SU-DHL-6 (cell line): ENCODE data around the gene ZNF672.

Experiments
- H2AFZ ChIP-seq: fragments of 200-600 bp; sonication (generic); 2 replicates; pipeline ENCODE4 v1.6.1; 2014; ENCODE audit warnings: low read depth, mild to moderate bottlenecking, moderate library complexity, mixed read lengths, antibody characterized with exemption, low read length; ENCODE audit not compliant: severe bottlenecking
- H3F3A ChIP-seq: fragments of 200-600 bp; shearing (Covaris generic); 2 replicates; pipeline ENCODE4 v1.6.0; 2016; ENCODE audit warnings: antibody characterized with exemption, mild to moderate bottlenecking; ENCODE audit not compliant: insufficient read depth
- H3K27ac ChIP-seq: fragments of 200-600 bp; sonication (generic); 2 replicates; pipeline ENCODE4 v1.5.1; 2016; ENCODE audit warnings: low read depth, mild to moderate bottlenecking, low read length, moderate library complexity, mixed read lengths
- H3K27me3 ChIP-seq: fragments of 200-600 bp; sonication (generic), shearing (Covaris generic); 2 replicates; pipeline ENCODE4 v1.6.0; 2014; ENCODE audit warnings: mild to moderate bottlenecking, low read length
- H3K36me3 ChIP-seq: fragments of 200-600 bp; sonication (generic); 2 replicates; pipeline ENCODE4 v1.6.1; 2014; ENCODE audit warnings: mild to moderate bottlenecking, low read length, mixed read lengths
- H3K4me2 ChIP-seq: fragments of 300-600, 200-600 bp; shearing (Covaris generic), sonication (generic); 2 replicates; pipeline ENCODE4 v1.6.0; 2014; ENCODE audit warnings: low read length, low read depth, mild to moderate bottlenecking; ENCODE audit not compliant: poor library complexity, severe bottlenecking
- H3K4me3 ChIP-seq: fragments of 200-600 bp; sonication (generic); 2 replicates; pipeline ENCODE4 v1.5.1; 2014; ENCODE audit warnings: antibody characterized with exemption, low read length, mild to moderate bottlenecking, mixed read lengths; ENCODE audit not compliant: insufficient read depth, poor library complexity, severe bottlenecking
- H3K79me2 ChIP-seq: fragments of 200-600 bp; sonication (generic); 2 replicates; pipeline ENCODE4 v1.6.1; 2014; ENCODE audit warnings: mild to moderate bottlenecking, low read length, moderate library complexity; ENCODE audit not compliant: insufficient read depth
- H3K9ac ChIP-seq: fragments of 200-600 bp; sonication (generic); 2 replicates; pipeline ENCODE4 v1.7.0; 2014; ENCODE audit warnings: mild to moderate bottlenecking, low read length
- H3K9me2 ChIP-seq: fragments of 200-600 bp; sonication (generic); replicated peaks from 2 replicates; pipeline ENCODE4 v1.6.1; 2014; ENCODE audit warnings: low read length; ENCODE audit not compliant: insufficient read depth
- H3K9me3 ChIP-seq: fragments of 200-600 bp; sonication (generic); 2 replicates; pipeline ENCODE4 v1.6.1; 2014; ENCODE audit warnings: low read length, mixed read lengths; ENCODE audit not compliant: insufficient read depth
- H4K20me1 ChIP-seq: fragments of 200-600 bp; sonication (generic); 2 replicates; pipeline ENCODE4 v1.6.1; 2014; ENCODE audit warnings: low read depth, mild to moderate bottlenecking, antibody characterized with exemption, low read length, moderate library complexity, mixed read lengths
- CTCF ChIP-seq: fragments of 200-600 bp; sonication (generic); IDR thresholded peaks from one replicate; pipeline ENCODE4 v1.5.1; 2017; ENCODE audit warnings: antibody characterized with exemption, mild to moderate bottlenecking, low read length, moderate library complexity; ENCODE audit not compliant: insufficient read depth, poor library complexity, severe bottlenecking
- EZH2phosphoT487 ChIP-seq: fragments of 200-600 bp; sonication (generic), shearing (Covaris generic); conservative IDR thresholded peaks from 2 replicates; pipeline ENCODE4 v1.6.1; 2018; ENCODE audit warnings: mild to moderate bottlenecking, antibody characterized with exemption, low read length, moderate library complexity, mixed read lengths

The ZNF672 gene

DNA sequence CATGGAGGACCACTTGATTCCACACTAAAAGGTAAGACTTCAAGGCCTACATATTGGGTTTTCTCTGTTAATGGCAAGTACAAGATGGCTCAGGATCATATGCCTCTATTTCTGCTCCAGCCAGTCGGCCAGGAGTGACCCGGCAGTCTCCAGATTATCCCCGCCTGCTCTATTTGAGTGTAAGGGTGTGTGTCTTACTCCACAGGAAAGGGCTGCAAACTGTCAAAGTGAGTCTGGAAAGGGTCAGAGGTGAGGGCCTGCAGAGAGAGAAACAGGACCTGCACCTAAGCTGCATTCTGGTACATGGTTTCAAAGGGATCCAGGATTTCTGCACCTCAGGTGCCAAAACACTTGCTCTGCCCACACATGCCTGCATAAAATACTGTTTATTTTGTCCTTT is 11.6 kb downstream of the ZNF672 start:
- Histone ChIP-seq H3K36me3 (no peaks in the 10 kb centered on the region), H3K4me3 (no peak overlapping the region), H3K4me2 (no peak overlapping the region), H3K9ac (no peak overlapping the region), H3K9me2 (no peaks in the 10 kb centered on the region), H3K27ac (no peak overlapping the region), H4K20me1 (no peaks in the 10 kb centered on the region), H3K27me3 (no peaks in the 10 kb centered on the region), H3F3A (no peaks in the 10 kb centered on the region), H3K9me3 (no peaks in the 10 kb centered on the region), H2AFZ (no peak overlapping the region), H3K79me2 (no peaks in the 10 kb centered on the region)
- TF ChIP-seq EZH2phosphoT487 (no peak), CTCF (no peak)

- H4K20me1 ChIP-seq: no peaks in the 10 kb centered on the region
- H2AFZ ChIP-seq: no peak overlapping the region
- no peak overlapping the region for H3K9ac ChIP-seq
- no peak overlapping the region for H3K4me3 ChIP-seq
- no peaks in the 10 kb centered on the region for H3K27me3 ChIP-seq
- no peaks in the 10 kb centered on the region for H3K79me2 ChIP-seq
- H3K27ac ChIP-seq: no peak overlapping the region
- no peaks in the 10 kb centered on the region for H3K36me3 ChIP-seq
- H3K9me3 ChIP-seq: no peaks in the 10 kb centered on the region
- no peak for TF ChIP-seq EZH2phosphoT487
- TF ChIP-seq CTCF: no peak
- no peak overlapping the region for H3K4me2 ChIP-seq
- no peaks in the 10 kb centered on the region for H3F3A ChIP-seq
- H3K9me2 ChIP-seq: no peaks in the 10 kb centered on the region
Measured at GRCh38 chr1:248850124-248850523, 12.1 kb downstream of the ZNF672 start.

DNA sequence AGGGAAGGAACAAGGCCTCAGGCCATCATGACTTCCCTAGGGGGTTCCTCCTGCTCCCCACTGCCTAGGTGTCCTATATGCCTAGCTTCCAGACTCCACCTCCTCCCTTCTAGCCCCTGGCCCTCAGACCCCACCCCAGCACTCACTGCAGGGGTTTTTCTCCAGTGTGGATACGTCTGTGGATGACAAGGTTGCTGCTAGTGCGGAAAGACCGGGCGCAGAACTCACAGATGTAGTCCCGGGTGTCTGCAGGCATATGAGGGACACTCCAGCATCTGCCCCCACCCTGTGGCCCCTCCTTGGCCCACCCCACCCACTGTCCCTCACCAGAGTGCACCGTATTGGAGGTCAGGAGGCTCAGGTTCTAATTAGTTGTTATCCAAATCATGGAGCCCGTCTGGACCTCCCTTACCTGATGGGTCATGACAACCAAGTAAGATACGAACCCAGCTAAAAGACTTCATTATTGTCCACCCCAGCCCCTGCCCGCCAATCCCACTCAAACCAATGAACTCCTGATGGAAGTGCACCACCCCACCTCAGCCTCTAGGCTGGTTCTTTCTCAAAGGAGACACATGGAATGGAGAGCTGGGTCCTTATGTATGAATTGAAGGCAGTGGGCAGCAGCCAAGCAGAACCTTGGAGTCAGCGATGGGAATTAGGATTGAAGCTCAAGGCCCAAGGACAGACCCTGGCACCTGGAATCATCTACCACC is 12.7 kb downstream of the ZNF672 start:
- H3K9me2 ChIP-seq: no peaks in the 10 kb centered on the region

More for the DNA sequence above, 12.7 kb downstream of the ZNF672 start:
- Histone ChIP-seq H2AFZ (no peak overlapping the region), H3K79me2 (no peaks in the 10 kb centered on the region), H3K9me3 (no peaks in the 10 kb centered on the region), H3K36me3 (no peaks in the 10 kb centered on the region), H3K9ac (no peak overlapping the region), H3F3A (no peaks in the 10 kb centered on the region), H4K20me1 (no peaks in the 10 kb centered on the region), H3K27me3 (no peaks in the 10 kb centered on the region), H3K27ac (no peak overlapping the region), H3K4me3 (no peak overlapping the region), H3K4me2 (no peak overlapping the region)
- no peak for TF ChIP-seq EZH2phosphoT487
- TF ChIP-seq CTCF: no peak
